ENCODE results near the gene RNF157. TPM values are rescaled to one million over a fixed set of nuclear protein-coding genes. Genes with fewer than 3 reads are reported as not detected.

RNF157 gene
- polyA plus RNA-seq, 1 experiment, result 0.50 TPM

DNA sequence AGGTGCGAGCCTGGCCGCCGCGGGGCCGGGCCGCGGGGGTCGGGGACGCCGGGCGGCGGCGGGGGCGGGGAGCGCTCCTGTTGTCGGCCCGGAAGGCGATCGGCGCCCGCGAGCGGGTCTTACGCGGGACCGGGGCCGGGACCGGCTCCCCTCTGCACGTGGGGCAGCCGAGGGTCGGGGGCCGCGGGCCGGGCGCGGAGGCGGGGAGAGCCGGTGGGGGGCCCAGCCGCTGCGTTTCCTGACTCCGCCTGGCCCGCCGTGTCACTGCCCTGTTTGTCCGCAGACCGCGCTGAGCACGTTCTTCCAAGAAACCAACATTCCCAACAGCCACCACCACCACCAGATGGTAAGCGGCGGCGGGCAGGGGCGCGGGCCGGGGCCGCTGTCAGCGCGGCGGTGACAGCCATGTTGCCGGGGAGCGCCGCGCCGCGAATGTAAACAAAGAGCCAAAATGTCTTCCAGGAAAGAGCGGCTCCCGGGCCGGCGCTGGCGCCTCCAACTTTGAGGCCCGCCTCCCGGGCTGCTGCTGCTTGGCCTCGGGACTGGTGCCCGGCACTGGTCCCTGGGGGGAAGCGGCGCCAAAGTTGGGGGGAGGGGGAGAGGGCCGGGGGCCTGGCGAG is 25.4 kb upstream of the RNF157 start:
- no peak for DNase-seq (ENCODE audit: low read depth)

DNA sequence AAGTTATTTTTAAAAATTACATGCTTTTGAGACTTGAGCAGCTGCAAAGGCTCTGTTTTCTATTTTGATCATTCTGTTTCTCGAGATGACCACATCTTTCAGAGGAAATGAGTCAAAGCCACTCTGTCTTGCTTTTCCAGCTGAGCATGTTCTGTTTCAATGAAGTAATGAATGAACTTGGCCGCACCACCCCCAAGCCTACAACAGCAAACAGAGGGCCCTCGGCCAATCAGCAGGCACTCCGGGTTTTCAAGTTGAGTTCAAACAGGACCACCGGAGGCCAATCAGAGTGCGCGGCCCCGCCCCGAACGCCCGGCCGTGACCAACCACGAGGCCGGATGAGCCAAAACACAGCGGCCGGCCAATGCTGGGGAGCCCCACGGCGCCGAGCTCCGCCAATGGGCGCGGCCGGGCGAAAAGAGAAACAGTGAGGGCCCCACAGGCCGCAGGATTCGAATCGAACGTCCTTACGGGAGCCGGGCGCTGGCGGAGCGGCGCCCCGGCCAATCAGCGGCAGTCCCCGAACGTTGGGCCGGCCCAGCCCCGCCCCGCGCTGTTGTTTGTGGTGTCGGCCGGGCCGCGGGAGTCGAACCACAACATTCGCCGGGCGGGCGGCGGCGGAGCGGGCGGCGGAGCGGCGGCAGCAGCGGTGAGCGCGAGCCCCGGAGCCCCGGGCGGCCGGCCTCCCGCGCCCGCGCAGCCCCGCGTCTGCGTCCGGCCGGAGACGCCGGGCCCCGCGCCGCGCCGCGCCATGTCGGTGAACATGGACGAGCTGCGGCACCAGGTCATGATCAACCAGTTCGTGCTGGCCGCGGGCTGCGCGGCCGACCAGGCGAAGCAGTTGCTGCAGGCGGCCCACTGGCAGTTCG is 24.7 kb upstream of the RNF157 start, which contains the start of gene UBALD2:
UBALD2 (plus strand) TSS at position 594 of the 869 bp plus-strand sequence; CDS start at position 752, 158 bp downstream.
- TF ChIP-seq CTCF (IDR thresholded peaks at IDR 0.05; ENCODE audit: insufficient read depth, low read depth, low read length), result no peak
- Histone ChIP-seq H3K27me3 (ENCODE audit: control insufficient read depth, insufficient read depth, low read length) (no peaks in the 10 kb centered on the region), H3K4me3 (ENCODE audit: low read depth, low read length) (peak within 1 kb of the TSS; percentile 80), H3K36me3 (ENCODE audit: control insufficient read depth, insufficient read depth, low read length) (peaks cover 3% of the 10 kb centered on the region)
- ChIA-PET POLR2A (interaction anchor here (0.6 kb wide), 1 partner anchor 11 kb away, joined by 6 read pairs; no protein-coding TSS in a partner anchor), CTCF (interaction anchor here (0.6 to 2.3 kb wide), 8 partner anchors 11 to 144 kb away, joined by 3 to 8 read pairs (median 4); no protein-coding TSS in a partner anchor)
- peak; percentile 99 for DNase-seq (ENCODE audit: low read depth)

More for the DNA sequence above, 25.4 kb upstream of the RNF157 start:
- H3K36me3 ChIP-seq (ENCODE audit: control insufficient read depth, insufficient read depth, low read length), result peaks cover 4% of the 10 kb centered on the region
- CTCF ChIA-PET, result interaction anchor here (0.7 to 2.1 kb wide), 6 partner anchors 11 to 144 kb away, joined by 3 to 8 read pairs (median 5); no protein-coding TSS in a partner anchor
- POLR2A ChIA-PET, result interaction anchor here (0.6 kb wide), 1 partner anchor 11 kb away, joined by 6 read pairs; no protein-coding TSS in a partner anchor
- H3K27me3 ChIP-seq (ENCODE audit: control insufficient read depth, insufficient read depth, low read length), result no peaks in the 10 kb centered on the region
- TF ChIP-seq CTCF (IDR thresholded peaks at IDR 0.05; ENCODE audit: insufficient read depth, low read depth, low read length), result no peak
- peak overlapping the region; percentile 80 for H3K4me3 ChIP-seq (ENCODE audit: low read depth, low read length)

DNA sequence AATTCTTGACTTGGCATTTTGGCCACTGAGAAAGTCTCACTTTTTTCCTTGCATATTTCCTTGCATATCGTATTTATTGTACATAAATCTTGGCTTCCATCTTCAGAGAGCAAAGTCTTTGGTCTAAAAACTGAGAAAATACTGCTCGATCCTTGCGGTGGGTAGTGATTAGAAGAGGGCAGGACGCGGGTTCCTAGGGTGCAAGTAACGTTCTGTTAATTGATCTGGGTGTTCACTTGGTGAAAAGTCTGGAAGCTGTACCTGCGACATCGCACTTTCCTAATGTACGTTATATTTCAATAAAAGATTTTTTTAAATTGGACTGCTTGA is 24.1 kb upstream of the RNF157 start:
- no peak for TF ChIP-seq CTCF (IDR thresholded peaks at IDR 0.05; ENCODE audit: insufficient read depth, low read depth, low read length)
- H3K36me3 ChIP-seq (ENCODE audit: control insufficient read depth, insufficient read depth, low read length), result no peaks in the 10 kb centered on the region; the same call in 1 of the 2 replicates
- H3K4me3 ChIP-seq (ENCODE audit: low read depth, low read length), result peak overlapping the region; percentile 8; the same call in 1 of the 2 replicates
- no peaks in the 10 kb centered on the region for H3K27me3 ChIP-seq (ENCODE audit: control insufficient read depth, insufficient read depth, low read length)
- DNase-seq (ENCODE audit: low read depth), result no peak
- CTCF ChIA-PET, result interaction anchor here (0.6 to 2.3 kb wide), 8 partner anchors 10 to 143 kb away, joined by 3 to 8 read pairs (median 4); no protein-coding TSS in a partner anchor
- POLR2A ChIA-PET, result no interaction called here

- ChIA-PET CTCF (interaction anchor here (0.9 to 2.3 kb wide), 3 partner anchors 16 to 143 kb away, joined by 3 to 6 read pairs (median 5); no protein-coding TSS in a partner anchor), POLR2A (no interaction called here)
- H3K36me3 ChIP-seq (ENCODE audit: control insufficient read depth, insufficient read depth, low read length), result no peaks in the 10 kb centered on the region; the same call in 1 of the 2 replicates
- no peak for DNase-seq (ENCODE audit: low read depth)
- no peak overlapping the region for H3K4me3 ChIP-seq (ENCODE audit: low read depth, low read length)
- no peaks in the 10 kb centered on the region for H3K27me3 ChIP-seq (ENCODE audit: control insufficient read depth, insufficient read depth, low read length)
- no peak for TF ChIP-seq CTCF (IDR thresholded peaks at IDR 0.05; ENCODE audit: insufficient read depth, low read depth, low read length)
Observed at GRCh38 chr17:76263896-76264295, 23.6 kb upstream of the RNF157 start.
